Peyer's patch (tissue), 4 donors: ENCODE data around the gene PAXIP1.

Experiments
- CTCF ChIP-seq, 6 experiments: fragments of 450-650 bp in 4 of 6; fragments of 200-600 bp in 2 of 6; sonication (generic) in 1 of 6; IDR thresholded peaks; one replicate each; pipeline ENCODE4 v1.5.1; 2017 to 2019; ENCODE audit warnings: antibody characterized with exemption in 6 of 6, mild to moderate bottlenecking in 3 of 6, moderate library complexity in 1 of 6
- POLR2A ChIP-seq, 2 donors: fragments of 450-650 bp; IDR thresholded peaks; one replicate each; pipeline ENCODE4 v1.5.1; 2017; ENCODE audit warnings: antibody characterized with exemption in 2 of 2, mild to moderate bottlenecking in 2 of 2, moderate library complexity in 2 of 2

- TF ChIP-seq CTCF (IDR thresholded peaks at IDR 0.05) (no peak), POLR2A (IDR thresholded peaks at IDR 0.05) (no peak)
Measured at GRCh38 chr7:154947604-154948003, 55.3 kb downstream of the PAXIP1 start.
